DOHH2 (cell line): ENCODE measurements around the gene RIMBP2.

Source experiments
- EZH2phosphoT487 ChIP-seq: fragments of 200-600 bp; sonication (generic); IDR thresholded peaks from 2 replicates; pipeline ENCODE4 v1.6.1; 2017; ENCODE audit warnings: borderline replicate concordance, mild to moderate bottlenecking, antibody characterized with exemption, low read length, moderate library complexity, mixed read lengths
- TF ChIP-seq, protein P1 (sequence below): fragments of 200-600 bp; sonication (generic); IDR thresholded peaks from one replicate; pipeline ENCODE4 v1.5.1; 2014; ENCODE audit warnings: antibody characterized with exemption, mild to moderate bottlenecking, low read depth, low read length; ENCODE audit not compliant: poor library complexity, severe bottlenecking

DNA sequence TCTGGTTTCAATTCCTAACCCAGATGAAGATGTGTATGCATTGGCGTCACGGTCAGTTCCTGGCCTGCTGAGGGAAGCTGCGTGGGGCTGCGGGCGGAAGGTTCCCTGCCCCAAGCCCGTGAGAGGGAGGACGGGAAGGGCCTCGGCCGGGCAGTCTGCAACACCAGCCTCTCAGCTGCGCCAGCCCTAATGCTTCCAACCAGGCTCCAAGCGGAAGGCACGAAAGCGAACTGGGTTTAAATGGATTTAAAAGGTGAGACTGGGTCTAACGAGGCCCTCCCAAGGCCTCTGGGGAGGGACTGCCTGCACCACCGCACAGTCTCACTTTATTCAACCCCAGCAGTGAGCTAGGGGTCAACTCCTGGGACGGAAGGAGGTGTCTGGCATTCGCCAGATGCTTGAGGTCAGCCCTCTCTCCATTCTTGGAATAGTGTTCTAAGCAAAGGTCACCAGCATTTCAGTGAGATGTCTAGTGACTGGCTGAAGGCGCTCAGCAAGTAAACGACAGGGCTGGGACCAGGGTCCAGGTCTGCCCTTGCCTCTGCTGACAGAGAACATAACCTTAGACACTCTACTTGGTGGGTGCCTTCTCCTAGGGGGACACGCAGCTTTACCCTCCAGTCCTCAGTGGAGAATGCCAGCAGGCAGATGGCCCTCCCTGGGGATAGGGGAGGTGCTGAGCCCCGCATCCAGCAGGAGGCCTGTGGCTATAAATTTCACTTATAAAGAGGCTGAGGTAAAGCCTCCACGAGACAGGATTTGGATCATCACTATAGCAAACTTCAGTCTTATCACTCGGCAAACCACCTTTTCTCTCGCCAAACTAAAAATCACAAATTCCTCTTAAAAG, 286.2 kb downstream of the RIMBP2 start:
- TF ChIP-seq, protein P1, sequence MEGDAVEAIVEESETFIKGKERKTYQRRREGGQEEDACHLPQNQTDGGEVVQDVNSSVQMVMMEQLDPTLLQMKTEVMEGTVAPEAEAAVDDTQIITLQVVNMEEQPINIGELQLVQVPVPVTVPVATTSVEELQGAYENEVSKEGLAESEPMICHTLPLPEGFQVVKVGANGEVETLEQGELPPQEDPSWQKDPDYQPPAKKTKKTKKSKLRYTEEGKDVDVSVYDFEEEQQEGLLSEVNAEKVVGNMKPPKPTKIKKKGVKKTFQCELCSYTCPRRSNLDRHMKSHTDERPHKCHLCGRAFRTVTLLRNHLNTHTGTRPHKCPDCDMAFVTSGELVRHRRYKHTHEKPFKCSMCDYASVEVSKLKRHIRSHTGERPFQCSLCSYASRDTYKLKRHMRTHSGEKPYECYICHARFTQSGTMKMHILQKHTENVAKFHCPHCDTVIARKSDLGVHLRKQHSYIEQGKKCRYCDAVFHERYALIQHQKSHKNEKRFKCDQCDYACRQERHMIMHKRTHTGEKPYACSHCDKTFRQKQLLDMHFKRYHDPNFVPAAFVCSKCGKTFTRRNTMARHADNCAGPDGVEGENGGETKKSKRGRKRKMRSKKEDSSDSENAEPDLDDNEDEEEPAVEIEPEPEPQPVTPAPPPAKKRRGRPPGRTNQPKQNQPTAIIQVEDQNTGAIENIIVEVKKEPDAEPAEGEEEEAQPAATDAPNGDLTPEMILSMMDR = no peak
- TF ChIP-seq EZH2phosphoT487 = no peak
